Sigmoid colon (tissue), 7 donors: Measurements from ENCODE around the gene CFAP99. TPM values are rescaled to one million over a fixed set of nuclear protein-coding genes. Genes with fewer than 3 reads are reported as not detected.

Experiments used
- DNase-seq: peaks from one replicate; pipeline ENCODE4 v3.0.0-alpha.2; 2019
- H3K27ac ChIP-seq, 4 donors: fragments of 200-600 bp; sonication (generic); one replicate each; pipeline ENCODE4 v1.5.1; 2016 to 2019; ENCODE audit warnings: mild to moderate bottlenecking in 1 of 4
- H3K27me3 ChIP-seq, 3 donors: fragments of 200-600 bp; sonication (generic); one replicate each; pipeline ENCODE4 v1.5.1; 2019; ENCODE audit warnings: mild to moderate bottlenecking in 1 of 3
- H3K36me3 ChIP-seq, 4 donors: fragments of 200-600 bp; sonication (generic); one replicate each; pipeline ENCODE4 v1.5.1; 2016 to 2019
- H3K4me1 ChIP-seq, 4 donors: fragments of 200-600 bp; sonication (generic); one replicate each; pipeline ENCODE4 v1.5.1; 2017 to 2019
- H3K4me3 ChIP-seq, 4 donors: fragments of 200-600 bp; sonication (generic); one replicate each; pipeline ENCODE4 v1.5.1; 2017 to 2019; ENCODE audit warnings: mild to moderate bottlenecking in 2 of 4, moderate library complexity in 1 of 4
- H3K9me3 ChIP-seq, 4 donors: fragments of 200-600 bp in 3 of 4; sonication (generic) in 3 of 4; one replicate each; pipeline versions ENCODE4 v1.5.1 to v1.6.1; 2013 to 2019
- EP300 ChIP-seq, 4 donors: sonication (generic); formaldehyde crosslinking; IDR thresholded peaks; one replicate each; pipeline ENCODE4 v1.6.1; 2017; ENCODE audit warnings: antibody characterized with exemption in 4 of 4
- POLR2A ChIP-seq, 2 donors: fragments of 450-650 bp; IDR thresholded peaks; one replicate each; pipeline ENCODE4 v1.6.1; 2016; ENCODE audit warnings: antibody characterized with exemption in 2 of 2, mild to moderate bottlenecking in 2 of 2, moderate library complexity in 2 of 2
- POLR2AphosphoS5 ChIP-seq, 4 donors: sonication (generic); formaldehyde crosslinking; IDR thresholded peaks; one replicate each; pipeline ENCODE4 v1.6.1; 2017; ENCODE audit warnings: antibody characterized with exemption in 4 of 4
- WGBS, 2 donors: extraction: QIAGEN DNeasy Blood & Tissue Kit; methylation state at CpG; one replicate each; pipeline ENCODE4 v1.1.7; 2013; 5-methylcytosine and 5-hydroxymethylcytosine counted together
- intact Hi-C: fragments of 100-400 bp; cut with DNase I; formaldehyde crosslinking; loops from one replicate; pipeline ENCODE4 v1.15.1; 2023
- polyA plus RNA-seq, 3 donors: library from polyadenylated mRNA; stranded (reverse); fragments of 200-250 nt; gene quantifications; one replicate each; pipeline ENCODE4 v1.2.3, GENCODE V29; 2013
- total RNA-seq, 4 donors: library from RNA; depleted of rRNA; stranded (reverse); fragments of >200 nt; gene quantifications; one replicate each; pipeline ENCODE4 v1.1.0, GENCODE V29; 2016
- TF ChIP-seq, protein P1 (sequence below), 4 experiments: fragments of 450-650 bp in 3 of 4; fragments of 200-600 bp in 1 of 4; IDR thresholded peaks; one replicate each; pipeline ENCODE4 v1.5.1; 2016 to 2019; ENCODE audit warnings: antibody characterized with exemption in 4 of 4, mild to moderate bottlenecking in 3 of 4, moderate library complexity in 2 of 4
- donor health status: healthy with polysubstance abuse.
- donor health status: Bipolar disorder and iron deficiency.
- donor health status: healthy.

The CFAP99 gene
- total and polyA plus RNA-seq, 7 donors = 0.58 TPM; not detected in 6

DNA sequence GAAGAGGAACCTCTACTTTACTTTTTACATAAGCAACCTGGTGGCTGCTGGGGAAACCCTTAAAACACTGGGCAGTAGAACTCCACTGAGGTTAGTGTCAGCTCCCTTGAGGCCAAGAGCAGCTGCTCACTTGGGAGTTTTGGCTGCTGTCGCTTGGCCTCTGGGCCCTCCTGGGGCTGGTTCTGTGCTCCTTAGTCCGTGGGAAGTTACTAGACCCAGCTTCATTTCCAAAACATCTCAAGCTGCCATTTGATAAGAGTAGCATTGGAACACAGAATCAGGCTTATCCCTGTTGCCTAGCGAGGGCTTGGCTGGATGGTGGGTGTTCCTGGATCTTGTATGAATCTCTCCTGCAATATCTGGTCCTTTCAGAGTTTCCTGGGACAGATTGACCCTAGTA is 76.2 kb downstream of the CFAP99 start:
- Histone ChIP-seq H3K4me3 (no peak overlapping the region), H3K27me3 (no peaks in the 10 kb centered on the region), H3K27ac (no peak overlapping the region), H3K4me1 (peaks cover 0 to 26% (median 12%) of the 10 kb centered on the region in 4 donors), H3K9me3 (no peaks in the 10 kb centered on the region), H3K36me3 (peaks cover 8 to 79% (median 34%) of the 10 kb centered on the region in 4 donors)
- WGBS, 2 donors = 88 to 91% methylated on average over 3 of the region's 3 CpGs
- no peak for TF ChIP-seq POLR2A (IDR thresholded peaks at IDR 0.05)
- TF ChIP-seq POLR2AphosphoS5 (IDR thresholded peaks at IDR 0.05) = no peak
- TF ChIP-seq, protein P1, sequence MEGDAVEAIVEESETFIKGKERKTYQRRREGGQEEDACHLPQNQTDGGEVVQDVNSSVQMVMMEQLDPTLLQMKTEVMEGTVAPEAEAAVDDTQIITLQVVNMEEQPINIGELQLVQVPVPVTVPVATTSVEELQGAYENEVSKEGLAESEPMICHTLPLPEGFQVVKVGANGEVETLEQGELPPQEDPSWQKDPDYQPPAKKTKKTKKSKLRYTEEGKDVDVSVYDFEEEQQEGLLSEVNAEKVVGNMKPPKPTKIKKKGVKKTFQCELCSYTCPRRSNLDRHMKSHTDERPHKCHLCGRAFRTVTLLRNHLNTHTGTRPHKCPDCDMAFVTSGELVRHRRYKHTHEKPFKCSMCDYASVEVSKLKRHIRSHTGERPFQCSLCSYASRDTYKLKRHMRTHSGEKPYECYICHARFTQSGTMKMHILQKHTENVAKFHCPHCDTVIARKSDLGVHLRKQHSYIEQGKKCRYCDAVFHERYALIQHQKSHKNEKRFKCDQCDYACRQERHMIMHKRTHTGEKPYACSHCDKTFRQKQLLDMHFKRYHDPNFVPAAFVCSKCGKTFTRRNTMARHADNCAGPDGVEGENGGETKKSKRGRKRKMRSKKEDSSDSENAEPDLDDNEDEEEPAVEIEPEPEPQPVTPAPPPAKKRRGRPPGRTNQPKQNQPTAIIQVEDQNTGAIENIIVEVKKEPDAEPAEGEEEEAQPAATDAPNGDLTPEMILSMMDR (IDR thresholded peaks at IDR 0.05) = no peak
- TF ChIP-seq EP300 (IDR thresholded peaks at IDR 0.05) = no peak
- intact Hi-C loops = no loop called here
- no peak for DNase-seq

DNA sequence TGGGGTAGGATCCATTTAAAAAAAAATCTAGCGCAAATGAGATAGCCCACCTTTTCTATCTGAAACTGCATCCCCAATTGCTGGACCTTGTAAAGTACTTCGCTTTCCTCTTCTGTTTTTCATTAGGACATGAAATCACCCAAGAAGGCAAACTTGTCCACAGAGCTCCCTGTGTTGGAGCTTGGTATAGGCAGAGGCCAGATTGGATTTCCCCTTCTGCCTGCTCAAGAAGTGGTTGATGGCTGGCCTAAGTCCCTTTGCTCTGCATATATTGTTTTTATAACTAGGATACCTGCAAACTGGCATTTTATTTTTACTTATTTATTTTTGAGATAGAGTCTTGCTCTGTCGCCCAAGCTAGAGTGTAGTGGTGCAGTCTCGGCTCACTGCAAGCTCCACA is 78.6 kb downstream of the CFAP99 start:
- no peak overlapping the region for H3K4me3 ChIP-seq
- H3K36me3 ChIP-seq = peaks cover 17 to 81% (median 41%) of the 10 kb centered on the region in 4 donors
- no peaks in the 10 kb centered on the region for H3K9me3 ChIP-seq
- DNase-seq = no peak
- WGBS, 2 donors = 93 to 94% methylated on average over 4 of the region's 4 CpGs
- peaks cover 0 to 26% (median 10%) of the 10 kb centered on the region in 4 donors for H3K4me1 ChIP-seq
- intact Hi-C loops = no loop called here
- TF ChIP-seq, protein P1 (IDR thresholded peaks at IDR 0.05) = no peak
- TF ChIP-seq POLR2AphosphoS5 (IDR thresholded peaks at IDR 0.05) = no peak
- TF ChIP-seq EP300 (IDR thresholded peaks at IDR 0.05) = no peak
- TF ChIP-seq POLR2A (IDR thresholded peaks at IDR 0.05) = no peak
- no peaks in the 10 kb centered on the region for H3K27me3 ChIP-seq
- peak overlapping the region in 3 of 4 donors; percentile 56 to 68 (median 59) for H3K27ac ChIP-seq

DNA sequence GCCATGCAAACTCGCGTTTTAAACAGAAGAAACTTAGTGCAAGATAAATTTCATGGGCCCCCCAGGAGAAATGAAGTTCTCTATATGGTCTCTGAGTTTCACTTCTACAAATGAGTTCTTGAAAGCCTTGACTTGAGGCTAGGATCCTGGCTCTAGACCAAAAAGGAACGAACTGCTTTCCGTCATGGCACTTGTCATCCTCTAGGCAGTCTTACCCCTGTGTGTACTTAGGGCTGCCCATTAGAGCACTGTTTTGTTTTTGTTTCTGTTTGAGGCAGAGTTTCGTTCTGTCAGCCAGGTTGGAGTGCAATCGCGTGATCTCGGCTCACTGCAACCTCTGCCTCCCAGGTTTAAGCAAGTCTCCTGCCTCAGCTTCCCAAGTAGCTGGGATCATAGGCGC is 79.2 kb downstream of the CFAP99 start:
- TF ChIP-seq POLR2A (IDR thresholded peaks at IDR 0.05) (no peak), POLR2AphosphoS5 (IDR thresholded peaks at IDR 0.05) (peak in 3 of 4 donors; percentile 61 to 80 (median 72))

DNA sequence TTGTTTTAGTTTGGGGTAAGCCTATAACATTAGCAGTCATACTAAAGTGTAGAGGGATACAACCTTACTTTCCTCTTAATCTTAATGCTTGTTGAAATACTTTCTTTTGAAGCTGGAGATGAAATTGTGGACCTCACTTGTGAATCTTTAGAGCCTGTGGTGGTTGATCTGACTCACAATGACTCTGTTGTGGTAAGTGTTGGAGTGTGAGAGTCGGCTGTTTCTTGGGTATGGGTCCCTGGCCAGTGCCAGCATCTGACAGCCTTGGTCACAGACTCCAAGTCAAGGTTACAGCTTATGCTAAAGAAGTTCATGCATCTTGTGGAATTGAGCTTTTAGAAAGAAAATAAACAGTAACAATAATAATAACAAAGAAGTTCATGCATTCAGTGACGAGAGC is 81.8 kb downstream of the CFAP99 start:
- TF ChIP-seq, protein P1 (IDR thresholded peaks at IDR 0.05) = no peak
- TF ChIP-seq POLR2AphosphoS5 (IDR thresholded peaks at IDR 0.05) (no peak), EP300 (IDR thresholded peaks at IDR 0.05) (no peak), POLR2A (IDR thresholded peaks at IDR 0.05) (no peak)
- intact Hi-C loops = no loop called here
- Histone ChIP-seq H3K9me3 (no peaks in the 10 kb centered on the region), H3K27ac (no peak overlapping the region), H3K4me1 (peaks cover 0 to 16% (median 5%) of the 10 kb centered on the region in 4 donors), H3K27me3 (no peaks in the 10 kb centered on the region), H3K36me3 (peaks cover 14 to 78% (median 40%) of the 10 kb centered on the region in 4 donors), H3K4me3 (no peak overlapping the region)
- DNase-seq = no peak
- 91% methylated on average over 2 of the region's 2 CpGs for WGBS, 2 donors

More for the DNA sequence above, 79.2 kb downstream of the CFAP99 start:
- no peaks in the 10 kb centered on the region for H3K9me3 ChIP-seq
- H3K36me3 ChIP-seq = peaks cover 14 to 81% (median 42%) of the 10 kb centered on the region in 4 donors
- peak overlapping the region in 3 of 4 donors; percentile 56 to 68 (median 59) for H3K27ac ChIP-seq
- intact Hi-C loops = no loop called here
- WGBS, 2 donors = 79 to 94% methylated on average over 9 of the region's 9 CpGs
- H3K4me3 ChIP-seq = no peak overlapping the region
- peaks cover 0 to 26% (median 10%) of the 10 kb centered on the region in 4 donors for H3K4me1 ChIP-seq
- DNase-seq = peak; percentile 66
- H3K27me3 ChIP-seq = no peaks in the 10 kb centered on the region

DNA sequence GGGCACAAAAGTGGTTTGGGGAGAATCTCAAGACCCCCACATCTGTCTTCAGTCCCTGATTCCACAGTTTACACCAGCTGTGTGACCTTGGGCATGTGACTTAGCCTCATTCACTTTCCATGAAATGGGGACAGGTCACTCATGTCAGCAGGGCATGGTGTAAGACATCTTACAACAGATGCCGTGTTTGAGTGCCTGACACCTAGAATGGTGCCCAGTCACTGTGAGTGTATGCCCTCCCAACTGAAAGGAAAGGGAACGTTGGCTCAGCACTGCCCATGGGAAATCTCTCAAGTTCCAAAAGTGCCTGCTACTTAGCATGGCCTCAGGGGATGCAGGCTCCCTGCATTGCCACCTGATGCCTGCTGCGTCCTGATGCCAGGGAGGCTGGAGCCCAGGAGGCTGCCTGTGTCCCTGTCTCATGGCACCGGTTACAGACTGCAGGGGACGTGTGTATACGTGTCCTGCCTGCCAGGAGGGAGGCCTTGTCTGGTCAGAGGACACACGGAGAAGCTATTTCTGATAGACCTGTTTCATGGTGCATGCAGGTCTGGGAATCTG is 82.4 kb downstream of the CFAP99 start:
- 94 to 96% methylated on average over 7 of the region's 7 CpGs for WGBS, 2 donors

More for the DNA sequence above, 82.4 kb downstream of the CFAP99 start:
- Histone ChIP-seq H3K27me3 (no peaks in the 10 kb centered on the region), H3K27ac (no peak overlapping the region), H3K4me1 (peaks cover 0 to 16% (median 5%) of the 10 kb centered on the region in 4 donors), H3K4me3 (no peak overlapping the region), H3K9me3 (no peaks in the 10 kb centered on the region), H3K36me3 (peaks cover 14 to 79% (median 42%) of the 10 kb centered on the region in 4 donors)
- no peak for TF ChIP-seq EP300 (IDR thresholded peaks at IDR 0.05)
- no peak for TF ChIP-seq POLR2A (IDR thresholded peaks at IDR 0.05)
- TF ChIP-seq, protein P1 (IDR thresholded peaks at IDR 0.05) = no peak
- TF ChIP-seq POLR2AphosphoS5 (IDR thresholded peaks at IDR 0.05) = no peak
- no peak for DNase-seq
- intact Hi-C loops = no loop called here
